ENCODE data around the gene CXCL1.

The CXCL1 gene

GRCh38 chr4:73919691-73920090 is 50.5 kb downstream of the CXCL1 start:
- no peak for DNase-seq
